Kidney glomerular epithelial cell (primary cell): ENCODE data around the gene ZNF423.
"Not testable (repeated sequence)": the region's sequence is repeated elsewhere in the genome, so short reads cannot be mapped to it uniquely, and the experiment has no call there.

Experiments
- DNase-seq: peaks from one replicate; lab custom pipeline; 2025; lab: John Stamatoyannopoulos, UW

ZNF423 gene

DNA sequence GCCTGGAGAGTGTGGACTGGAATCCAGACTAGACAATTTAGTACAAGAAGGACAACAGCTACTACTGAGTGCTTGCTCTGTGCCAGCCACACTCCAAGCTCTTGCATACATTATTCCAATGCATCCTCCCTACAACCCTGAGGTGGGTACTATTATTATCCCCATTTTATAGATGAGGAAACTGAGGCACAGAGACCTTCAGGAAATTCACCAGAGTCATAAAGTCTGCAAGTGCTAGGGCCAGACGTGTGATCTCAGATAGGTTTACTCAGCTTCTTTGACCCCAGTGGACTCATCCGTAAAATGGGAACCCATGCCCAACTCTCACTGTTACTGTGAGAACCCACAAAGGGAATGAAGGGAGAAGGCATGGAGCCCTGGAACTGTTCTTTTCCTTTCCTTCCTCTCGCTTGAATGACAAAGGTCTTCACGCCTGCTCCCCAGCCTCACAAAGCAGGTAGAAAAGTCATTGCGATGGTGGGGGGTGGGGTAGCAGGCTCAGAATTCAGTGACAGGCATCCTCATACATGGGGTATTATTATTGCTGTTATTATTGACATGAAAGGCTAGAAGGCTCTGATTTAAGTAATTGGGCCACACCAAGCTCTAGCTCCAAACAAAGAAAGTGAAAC lies 160.0 kb downstream of the ZNF423 start:
- DNase-seq = no peak

- no peak for DNase-seq
These were observed 162.5 kb downstream of the ZNF423 start for GRCh38 chr16:49693445-49693844.

GRCh38 chr16:49690778-49691177 lies 165.1 kb downstream of the ZNF423 start:
- DNase-seq = no peak

GRCh38 chr16:49688036-49688697 lies 167.7 kb downstream of the ZNF423 start:
- no peak for DNase-seq

GRCh38 chr16:49687476-49688002 lies 168.4 kb downstream of the ZNF423 start:
- DNase-seq = no peak

DNA sequence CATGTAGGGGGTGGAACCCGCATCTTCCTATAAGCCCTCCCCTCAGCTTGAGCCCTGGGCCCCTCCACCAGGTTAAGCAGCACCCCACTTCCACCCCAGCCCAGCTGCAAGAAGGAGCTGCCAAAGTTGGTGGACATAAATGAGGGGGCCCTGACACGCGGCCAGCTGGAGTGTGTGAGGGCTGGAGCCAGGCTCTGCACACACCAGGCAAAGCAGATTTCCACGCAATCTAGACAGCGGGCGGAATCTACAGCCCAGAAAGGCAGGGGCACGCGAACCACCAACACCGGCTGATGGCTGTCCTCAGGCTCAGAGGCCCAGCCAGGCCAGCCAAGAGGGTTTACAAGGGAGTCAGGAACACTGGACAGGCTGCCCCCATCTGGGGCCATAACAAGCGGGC lies 171.2 kb downstream of the ZNF423 start:
- no peak for DNase-seq

GRCh38 chr16:49682577-49683165 lies 173.2 kb downstream of the ZNF423 start:
- no peak for DNase-seq

DNA sequence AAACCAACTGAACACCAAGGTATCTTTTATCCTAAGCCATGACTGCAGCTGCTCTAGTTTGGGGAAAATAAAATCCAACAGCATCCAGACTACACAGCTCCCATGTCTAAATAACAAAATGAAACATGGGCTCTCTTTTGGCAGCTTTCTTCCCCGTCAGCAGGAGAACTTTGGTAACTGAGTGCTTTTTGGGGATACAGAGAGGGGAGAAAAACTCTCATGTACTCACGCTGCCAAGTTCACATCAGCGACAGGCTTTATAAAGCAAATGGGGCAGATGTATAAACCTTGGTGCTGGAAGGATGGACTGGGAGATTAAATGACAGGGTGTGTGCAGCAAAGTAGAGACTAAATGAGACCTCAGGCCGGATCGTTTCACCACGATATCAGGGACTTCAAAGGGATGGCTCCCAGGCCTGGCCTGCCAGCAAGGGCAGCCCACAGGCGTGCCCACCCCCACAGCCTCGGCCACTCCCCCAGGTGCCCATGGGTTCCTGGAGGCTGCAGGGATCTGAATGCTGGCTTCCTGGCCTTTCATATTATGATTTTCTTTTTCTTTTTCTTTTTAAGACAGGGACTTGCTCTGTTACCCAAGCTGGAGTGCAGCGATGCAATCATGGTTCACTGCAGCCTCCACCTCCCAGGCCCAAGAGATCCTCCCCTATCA lies 174.6 kb downstream of the ZNF423 start:
- no peak for DNase-seq

GRCh38 chr16:49679095-49679494 lies 176.8 kb downstream of the ZNF423 start:
- DNase-seq = no peak

DNA sequence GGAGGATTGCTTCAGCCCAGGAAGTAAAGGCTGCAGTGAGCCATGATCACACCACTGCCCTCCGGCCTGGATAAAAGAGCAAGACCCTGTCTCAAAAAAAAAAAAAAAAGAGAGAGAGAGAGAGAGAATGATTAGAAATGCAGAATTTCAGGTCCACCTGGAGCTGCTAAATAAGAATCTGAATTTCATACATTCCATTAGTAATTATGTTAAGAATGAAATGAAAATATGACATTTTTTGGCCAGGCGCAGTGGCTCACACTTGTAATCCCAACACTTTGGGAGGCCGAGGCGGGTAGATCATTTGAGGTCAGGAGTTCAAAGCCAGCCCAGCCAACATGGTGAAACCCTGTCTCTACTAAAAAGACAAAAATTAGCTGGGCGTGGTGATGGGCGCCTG lies 178.3 kb downstream of the ZNF423 start:
- DNase-seq = not testable (repeated sequence)

GRCh38 chr16:49675413-49675812 lies 180.5 kb downstream of the ZNF423 start:
- DNase-seq = no peak

DNA sequence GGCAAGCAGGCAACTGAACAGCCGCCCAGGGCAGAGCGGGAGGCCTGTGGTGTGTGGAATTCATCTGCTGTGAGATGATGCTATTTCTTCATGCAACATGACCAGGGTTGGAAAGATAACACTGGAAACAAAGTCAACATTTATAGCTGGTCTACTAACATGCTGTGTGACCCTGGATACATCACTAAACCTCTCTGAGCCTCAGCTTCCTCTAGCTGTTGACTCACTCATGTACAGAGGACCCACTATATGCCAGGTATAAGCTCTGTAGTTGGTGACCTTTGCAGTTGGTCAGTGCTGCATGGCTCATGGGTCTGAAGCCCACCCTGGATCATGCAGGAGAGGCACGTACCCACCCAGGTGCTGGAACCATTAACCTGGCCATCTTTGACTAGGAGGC lies 180.9 kb downstream of the ZNF423 start:
- no peak for DNase-seq

DNA sequence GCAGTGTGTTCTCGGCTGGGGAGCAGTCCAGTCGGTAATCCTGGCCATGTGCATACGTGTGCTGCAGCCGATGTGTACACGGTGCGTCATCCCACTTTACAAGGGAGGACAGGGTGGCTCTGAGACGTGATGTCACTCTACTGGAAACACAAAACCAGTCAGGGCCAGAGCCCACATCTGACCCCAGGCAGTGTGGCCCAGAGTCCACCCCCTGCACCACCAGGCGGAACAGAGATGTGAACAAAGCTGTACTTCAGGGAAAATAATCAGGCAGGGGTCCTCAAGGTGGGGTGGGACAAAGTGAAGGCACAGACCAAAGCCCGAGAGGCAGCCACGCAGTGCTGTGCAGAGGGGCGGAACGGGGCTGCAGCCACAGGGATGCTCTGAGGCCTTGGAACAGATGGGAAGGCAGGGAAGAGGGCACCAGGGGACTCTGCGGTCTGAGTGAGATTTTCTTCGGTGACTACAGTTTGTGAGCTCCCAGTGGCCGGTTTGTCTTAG lies 181.5 kb downstream of the ZNF423 start:
- DNase-seq = no peak

DNA sequence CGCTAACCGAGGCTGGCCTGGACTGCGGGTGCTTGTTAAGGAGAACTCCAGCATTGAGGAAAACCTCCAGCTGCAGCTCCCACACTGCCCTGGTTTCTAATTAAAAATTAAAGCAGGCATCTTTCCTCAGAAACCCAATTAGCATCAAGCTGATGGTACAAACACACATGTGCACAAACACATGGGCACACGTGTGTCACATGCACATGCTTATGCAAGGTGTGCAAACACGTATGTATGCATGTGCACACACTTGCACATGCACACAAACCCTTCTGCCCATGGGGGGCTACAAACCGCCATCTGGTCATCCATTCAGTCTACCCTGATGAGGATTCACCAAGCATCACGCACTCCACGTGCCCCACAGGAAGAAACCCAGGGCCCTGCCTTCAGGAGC lies 182.5 kb downstream of the ZNF423 start:
- DNase-seq = no peak

DNA sequence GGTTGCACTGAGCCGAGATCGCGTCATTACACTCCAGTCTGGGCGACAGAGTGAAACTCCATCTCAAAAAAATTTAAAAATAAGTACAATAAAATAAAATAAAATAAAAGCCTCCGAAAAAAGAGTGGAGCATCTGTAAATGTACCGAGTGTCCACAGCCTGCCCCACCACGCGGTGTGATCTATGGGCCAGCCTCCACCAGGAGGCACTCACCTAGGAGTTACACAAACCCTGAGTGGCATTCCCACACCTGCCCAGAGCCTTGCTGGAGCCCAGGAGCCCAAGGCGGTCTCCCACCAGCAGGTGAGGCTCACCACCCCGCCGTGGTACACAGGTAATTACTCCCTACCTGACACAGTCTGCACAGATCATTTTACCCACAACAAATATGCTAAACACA lies 183.2 kb downstream of the ZNF423 start:
- no peak for DNase-seq

DNA sequence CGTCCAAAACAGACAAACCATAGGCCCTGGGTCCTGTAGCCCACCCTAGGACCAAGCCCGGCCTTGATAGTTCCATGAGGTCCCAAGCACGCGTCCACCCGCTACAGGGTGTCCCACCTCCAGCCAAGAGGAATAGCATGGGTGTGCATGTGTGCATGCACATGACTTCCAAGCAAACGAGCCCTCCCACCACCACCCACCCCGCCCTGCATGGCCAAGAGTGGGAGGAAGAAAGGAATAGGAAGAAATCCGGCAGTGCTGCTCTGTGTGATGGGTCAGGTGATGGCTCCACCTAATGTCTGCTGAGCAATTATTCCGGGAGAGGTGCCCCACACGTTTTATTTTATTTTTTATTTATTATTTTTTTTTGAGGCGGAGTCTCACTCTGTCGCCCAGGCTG lies 184.6 kb downstream of the ZNF423 start:
- no peak for DNase-seq

DNA sequence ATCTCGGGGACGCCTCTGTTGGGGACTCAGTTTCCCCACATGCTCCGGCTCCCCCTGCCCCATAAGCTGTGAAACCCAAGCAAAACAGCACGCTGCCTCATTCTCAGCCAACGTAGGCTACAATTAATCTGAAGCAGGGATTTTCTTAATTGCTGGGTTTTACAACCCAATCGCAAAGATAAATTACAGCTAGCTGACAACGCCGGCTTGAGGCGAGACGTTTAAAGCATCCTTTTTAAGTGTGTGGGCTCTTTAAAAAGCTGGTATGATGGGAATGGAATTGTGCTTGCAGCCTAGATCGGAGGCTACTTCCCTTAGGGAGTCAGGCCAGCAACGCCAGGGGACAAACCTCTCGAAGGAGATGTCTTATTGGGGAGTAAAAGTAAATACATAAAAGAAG lies 185.3 kb downstream of the ZNF423 start:
- DNase-seq = no peak

DNA sequence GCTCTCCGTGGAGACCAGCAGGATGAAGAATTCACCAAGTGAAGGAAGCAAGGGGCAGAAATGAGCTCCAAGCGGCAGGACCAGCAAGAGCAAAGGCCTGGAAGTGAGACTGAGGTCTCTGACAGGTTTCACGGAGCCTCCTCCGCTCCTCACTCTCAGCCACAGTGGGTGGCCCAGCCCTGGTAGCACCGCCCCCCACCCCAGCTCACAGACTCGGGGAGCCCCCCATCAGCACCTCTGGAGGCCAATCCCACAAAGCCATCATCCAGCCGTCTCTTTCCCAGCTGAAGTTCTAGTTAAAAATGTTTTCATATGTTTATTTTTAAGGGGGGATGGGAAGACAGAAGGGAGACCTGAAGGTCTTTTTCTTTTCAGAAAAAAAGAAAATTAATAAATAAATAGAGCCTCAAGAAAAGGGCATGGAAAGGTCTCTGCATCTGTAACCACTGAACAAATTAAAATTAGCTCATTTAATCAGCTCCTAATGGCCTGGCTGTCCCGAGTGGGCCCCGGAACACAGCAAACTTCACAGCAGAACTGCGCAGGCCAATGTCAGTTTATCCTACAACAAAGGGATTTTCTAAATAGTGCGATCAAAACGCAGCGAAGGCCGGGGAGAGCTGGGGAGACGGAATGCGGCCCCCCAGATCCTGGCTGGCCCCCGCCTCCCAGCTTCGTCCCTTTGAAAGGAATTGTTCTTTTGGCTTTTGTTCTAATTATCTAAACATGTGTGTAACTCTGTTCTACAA lies 190.3 kb downstream of the ZNF423 start:
- DNase-seq = no peak

GRCh38 chr16:49664221-49665215 lies 191.4 kb downstream of the ZNF423 start:
- no peak for DNase-seq
